ENCODE results near the gene BCKDHA. TPM values are rescaled to one million over a fixed set of nuclear protein-coding genes. Genes with fewer than 3 reads are reported as not detected.
"Not testable (repeated sequence)": the region's sequence is repeated elsewhere in the genome, so short reads cannot be mapped to it uniquely, and the experiment has no call there.

The BCKDHA gene
- total RNA-seq, 2 donors from 2014 or later, result 15.2 to 17.9 TPM

- Histone ChIP-seq H3K4me1 (peaks cover 31% of the 10 kb centered on the region), H3K27me3 (no peaks in the 10 kb centered on the region), H3K4me3 (peak within 1 kb of the TSS; percentile 32 to 36), H3K36me3 (replicated peaks in 1 of 2; ENCODE audit: insufficient read depth in 1 of 2, low read depth in 2 of 2) (no peaks in the 10 kb centered on the region), H3K27ac (peak within 1 kb of the TSS; percentile 45 to 73 (median 70)), H3K9me3 (no peaks in the 10 kb centered on the region)
- ATAC-seq, result peak; percentile 52
- intact Hi-C loops (cut with DNase I), result no loop called here
- 2 to 5% methylated on average over 10 to 28 of the region's 47 CpGs for WGBS, 2 donors
- TF ChIP-seq POLR2A (IDR thresholded peaks at IDR 0.05) (peak in 1 of 3 donors; percentile 21), CTCF (IDR thresholded peaks at IDR 0.05) (no peak)
- peak; percentile 38 to 64 (median 54) for DNase-seq
Measured at GRCh38 chr19:41376241-41376997, 21.2 kb upstream of the BCKDHA start, which contains the start of gene TMEM91. TMEM91 (plus strand) TSS chr19:41376533; CDS start chr19:41378310, 1,777 bp downstream.

DNA sequence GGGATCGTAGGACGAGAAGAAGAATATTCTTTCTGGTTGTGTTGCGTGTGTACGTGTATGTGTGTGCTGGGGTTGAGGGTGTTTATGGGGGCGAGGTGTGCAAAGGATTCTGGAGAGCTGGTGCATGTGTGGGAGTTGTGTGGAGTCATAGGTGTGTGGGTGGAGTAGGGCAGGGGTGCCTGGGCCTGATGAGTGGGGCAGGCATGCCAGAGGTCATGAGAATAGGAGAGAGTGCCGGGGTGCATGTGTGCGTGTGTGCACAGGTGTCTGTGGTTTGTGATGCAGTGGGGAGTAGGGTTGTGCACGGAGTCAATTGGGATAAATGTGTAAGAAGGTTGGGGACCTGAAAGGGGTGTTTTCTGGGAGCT, 20.6 kb upstream of the BCKDHA start:
- 41 to 44% methylated on average over 8 of the region's 8 CpGs for WGBS, 2 donors
- H3K4me3 ChIP-seq, result peak overlapping the region in 1 of 2 donors; percentile 32
- DNase-seq, result peak in 1 of 4 donors; percentile 10

GRCh38 chr19:41377977-41378709, 19.5 kb upstream of the BCKDHA start:
- Histone ChIP-seq H3K27ac (no peak overlapping the region), H3K4me3 (no peak overlapping the region), H3K4me1 (peaks cover 31% of the 10 kb centered on the region), H3K36me3 (replicated peaks in 1 of 2; ENCODE audit: insufficient read depth in 1 of 2, low read depth in 2 of 2) (no peaks in the 10 kb centered on the region), H3K9me3 (no peaks in the 10 kb centered on the region), H3K27me3 (no peaks in the 10 kb centered on the region)
- no peak for TF ChIP-seq POLR2A (IDR thresholded peaks at IDR 0.05)
- TF ChIP-seq CTCF (IDR thresholded peaks at IDR 0.05), result no peak
- intact Hi-C loops (cut with DNase I), result no loop called here
- ATAC-seq, result no peak
- no peak for DNase-seq
- WGBS, 2 donors, result 56 to 81% methylated on average over 5 to 9 of the region's 9 CpGs

More for the DNA sequence above, 20.6 kb upstream of the BCKDHA start:
- Histone ChIP-seq H3K27ac (peak overlapping the region; percentile 45 to 73 (median 70)), H3K9me3 (no peaks in the 10 kb centered on the region), H3K27me3 (no peaks in the 10 kb centered on the region), H3K36me3 (replicated peaks in 1 of 2; ENCODE audit: insufficient read depth in 1 of 2, low read depth in 2 of 2) (no peaks in the 10 kb centered on the region), H3K4me1 (peaks cover 31% of the 10 kb centered on the region)
- TF ChIP-seq POLR2A (IDR thresholded peaks at IDR 0.05) (no peak), CTCF (IDR thresholded peaks at IDR 0.05) (no peak)
- intact Hi-C loops (cut with DNase I), result no loop called here
- peak; percentile 24 for ATAC-seq

DNA sequence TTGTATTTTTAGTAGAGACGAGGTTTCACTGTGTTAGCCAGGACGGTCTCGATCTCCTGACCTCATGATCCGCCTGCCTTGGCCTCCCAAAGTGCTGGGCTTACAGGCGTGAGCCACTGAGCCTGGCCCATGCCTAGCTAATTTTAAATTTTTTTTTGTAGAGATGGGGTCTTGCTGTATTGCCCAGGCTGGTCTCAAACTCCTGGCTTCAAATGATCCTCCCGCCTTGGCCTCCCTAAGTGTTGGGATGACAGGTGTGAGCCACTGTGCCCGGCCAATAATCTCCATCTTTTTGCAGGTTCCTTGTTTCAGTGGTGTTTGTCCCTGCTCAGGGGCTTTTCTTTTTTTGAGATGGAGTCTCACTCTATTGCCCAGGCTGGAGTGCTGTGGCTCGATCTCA, 16.1 kb upstream of the BCKDHA start:
- H3K27me3 ChIP-seq; H3K4me1 ChIP-seq; H3K36me3 ChIP-seq (replicated peaks in 1 of 2; ENCODE audit: insufficient read depth in 1 of 2, low read depth in 2 of 2); intact Hi-C loops (cut with DNase I); H3K4me3 ChIP-seq; ATAC-seq; DNase-seq; H3K27ac ChIP-seq; H3K9me3 ChIP-seq: not testable (repeated sequence)
- WGBS, 2 donors, result 93 to 94% methylated on average over 8 of the region's 8 CpGs

DNA sequence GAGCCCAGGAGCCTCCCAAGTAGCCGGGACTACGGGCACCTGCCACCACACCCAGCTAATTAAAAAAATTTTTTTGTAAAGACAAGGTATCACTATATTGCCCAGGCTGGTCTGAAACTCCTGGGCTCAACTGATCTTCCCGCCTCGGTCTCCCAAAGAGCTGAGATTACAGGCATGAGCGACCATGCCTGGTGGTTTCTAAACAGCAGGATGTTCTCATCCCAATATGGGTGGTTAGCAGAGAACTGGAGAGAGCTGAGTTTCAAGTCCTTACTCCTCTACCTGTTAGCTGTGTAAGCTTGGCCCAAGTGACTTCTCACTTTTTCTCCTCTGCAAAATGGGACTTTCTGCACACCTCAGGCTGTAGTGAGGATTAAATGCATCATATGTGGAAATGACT, 13.3 kb upstream of the BCKDHA start:
- WGBS, 2 donors, result 87 to 93% methylated on average over 5 of the region's 5 CpGs
- intact Hi-C loops (cut with DNase I), result no loop called here
- H3K4me3 ChIP-seq, result no peak overlapping the region
- no peak for DNase-seq
- H3K4me1 ChIP-seq, result no peaks in the 10 kb centered on the region
- no peaks in the 10 kb centered on the region for H3K27me3 ChIP-seq
- H3K9me3 ChIP-seq, result no peaks in the 10 kb centered on the region
- no peak overlapping the region for H3K27ac ChIP-seq
- peaks cover 0 to 4% of the 10 kb centered on the region in 2 donors for H3K36me3 ChIP-seq (replicated peaks in 1 of 2; ENCODE audit: insufficient read depth in 1 of 2, low read depth in 2 of 2)
- ATAC-seq, result no peak
- no peak for TF ChIP-seq POLR2A (IDR thresholded peaks at IDR 0.05)
- no peak for TF ChIP-seq CTCF (IDR thresholded peaks at IDR 0.05)
